Adrenal gland (tissue), 12 donors: ENCODE data around the gene IGFBP5. TPM values are rescaled to one million over a fixed set of nuclear protein-coding genes. Genes with fewer than 3 reads are reported as not detected.

Experiments
- DNase-seq, 7 donors: peaks; one replicate each; pipeline ENCODE4 v3.0.0-alpha.2; 2019 to 2020
- H3K27ac ChIP-seq, 5 donors: fragments of 200-600 bp; sonication (generic) in 4 of 5; 1 replicate in 3 of 5; 2 replicates in 2 of 5; pipeline versions ENCODE4 v1.5.1 to v1.8.0; 2016 to 2020; ENCODE audit warnings: mild to moderate bottlenecking in 1 of 5
- H3K27me3 ChIP-seq: fragments of 200-600 bp; 2 replicates; pipeline ENCODE4 v1.8.0; 2021
- H3K36me3 ChIP-seq, 2 donors: fragments of 200-600 bp; replicated peaks in 1 of 2; 1 replicate in 1 of 2; 2 replicates in 1 of 2; pipeline versions ENCODE4 v1.5.1 to v1.8.0; 2018 to 2022
- H3K4me1 ChIP-seq, 2 donors: fragments of 200-600 bp; replicated peaks in 1 of 2; 1 replicate in 1 of 2; 2 replicates in 1 of 2; pipeline versions ENCODE4 v1.5.1 to v1.8.0; 2018 to 2021
- H3K4me3 ChIP-seq, 4 donors: fragments of 200-600 bp; sonication (generic) in 3 of 4; one replicate each; pipeline ENCODE4 v1.5.1; 2016 to 2018
- H3K9me3 ChIP-seq, 3 donors: fragments of 200-600 bp; sonication (generic) in 1 of 3; replicated peaks in 1 of 3; 1 replicate in 2 of 3; 2 replicates in 1 of 3; pipeline versions ENCODE4 v1.5.1 to v1.8.0; 2016 to 2021
- POLR2A ChIP-seq, 2 donors: fragments of 450-650 bp; IDR thresholded peaks; one replicate each; pipeline ENCODE4 v1.6.1; 2017; ENCODE audit warnings: antibody characterized with exemption in 2 of 2, mild to moderate bottlenecking in 2 of 2, moderate library complexity in 1 of 2
- WGBS, 4 donors: extraction: QIAGEN DNeasy Blood & Tissue Kit in 2 of 4; methylation state at CpG; one replicate each; pipeline versions ENCODE4 v1.1.5 to v1.1.7; 2013 to 2017; 5-methylcytosine and 5-hydroxymethylcytosine counted together
- intact Hi-C, 2 donors: fragments of 100-400 bp; cut with DNase I; formaldehyde crosslinking; loops; one replicate each; pipeline versions ENCODE4 v1.14.1 to v1.15.0; 2022 to 2023
- polyA plus RNA-seq, 3 donors: library from polyadenylated mRNA; stranded (reverse); fragments of 200-250 nt in 2 of 3; fragments of 350-450 nt in 1 of 3; fragmentation: Illumina TruSeq in 1 of 3; extraction: RNeasy Lipid Tissue Mini Kit (QIAGEN cat#74804) in 1 of 3; gene quantifications; one replicate each; pipeline ENCODE4 v1.2.3, GENCODE V29; 2013 to 2014
- total RNA-seq, 9 donors: library from RNA; depleted of rRNA in 4 of 9; stranded (reverse); fragments of >200 nt in 4 of 9; fragments of 120-200 nt in 1 of 9; fragmentation: NEBNext Ultra II Directional in 1 of 9; extraction: Animal tissue kit (Norgen Biotek cat#: 25700) in 1 of 9; gene quantifications; one replicate each; pipeline versions ENCODE4 v1.1.0 to v1.2.4, GENCODE V29; 2013 to 2023
- TF ChIP-seq, protein P1 (sequence below), 6 experiments: fragments of 450-650 bp in 4 of 6; fragments of 200-600 bp in 2 of 6; sonication (generic) in 1 of 6; IDR thresholded peaks; 1 replicate in 5 of 6; 2 replicates in 1 of 6; pipeline versions ENCODE4 v1.5.1 to v1.8.0; 2016 to 2021; ENCODE audit warnings: antibody characterized with exemption in 6 of 6, mild to moderate bottlenecking in 2 of 6, moderate library complexity in 1 of 6
- donor health status: healthy with polysubstance abuse.
- donor health status: Bipolar disorder and iron deficiency.
- donor health status: DM: yes; HTN: yes; CAD: no.
- donor health status: DM: no; HTN: no; CAD: no.
- donor health status: DM: no; HTN: no; CAD: no.
- donor health status: DM: yes; HTN: yes; CAD: no.

Gene IGFBP5
- total and polyA plus RNA-seq, 12 donors: 92.5 to 2,550 (median 609) TPM

DNA sequence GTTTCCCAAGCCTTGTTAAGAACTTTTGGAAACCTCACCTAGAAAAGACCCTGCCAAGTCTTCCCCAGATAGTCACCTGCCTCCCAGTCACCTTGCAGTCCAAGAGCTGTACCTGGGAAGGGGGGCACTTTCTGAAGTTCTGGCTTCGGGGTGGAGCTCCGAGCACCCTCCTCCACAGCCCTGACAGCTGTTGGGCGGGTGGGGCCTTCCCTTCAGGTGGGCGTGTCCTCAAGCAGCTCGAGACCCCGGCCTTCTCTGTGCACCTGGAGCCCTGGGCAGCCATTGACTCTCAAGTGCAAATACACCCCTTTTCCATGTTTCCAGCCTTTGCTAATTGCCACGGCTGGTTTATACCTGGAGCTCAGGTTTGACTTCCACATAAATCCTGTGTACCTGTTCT, 37.0 kb upstream of the IGFBP5 start:
- H3K36me3 ChIP-seq: no peaks in the 10 kb centered on the region
- TF ChIP-seq, protein P1, sequence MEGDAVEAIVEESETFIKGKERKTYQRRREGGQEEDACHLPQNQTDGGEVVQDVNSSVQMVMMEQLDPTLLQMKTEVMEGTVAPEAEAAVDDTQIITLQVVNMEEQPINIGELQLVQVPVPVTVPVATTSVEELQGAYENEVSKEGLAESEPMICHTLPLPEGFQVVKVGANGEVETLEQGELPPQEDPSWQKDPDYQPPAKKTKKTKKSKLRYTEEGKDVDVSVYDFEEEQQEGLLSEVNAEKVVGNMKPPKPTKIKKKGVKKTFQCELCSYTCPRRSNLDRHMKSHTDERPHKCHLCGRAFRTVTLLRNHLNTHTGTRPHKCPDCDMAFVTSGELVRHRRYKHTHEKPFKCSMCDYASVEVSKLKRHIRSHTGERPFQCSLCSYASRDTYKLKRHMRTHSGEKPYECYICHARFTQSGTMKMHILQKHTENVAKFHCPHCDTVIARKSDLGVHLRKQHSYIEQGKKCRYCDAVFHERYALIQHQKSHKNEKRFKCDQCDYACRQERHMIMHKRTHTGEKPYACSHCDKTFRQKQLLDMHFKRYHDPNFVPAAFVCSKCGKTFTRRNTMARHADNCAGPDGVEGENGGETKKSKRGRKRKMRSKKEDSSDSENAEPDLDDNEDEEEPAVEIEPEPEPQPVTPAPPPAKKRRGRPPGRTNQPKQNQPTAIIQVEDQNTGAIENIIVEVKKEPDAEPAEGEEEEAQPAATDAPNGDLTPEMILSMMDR (IDR thresholded peaks at IDR 0.05): no peak
- no peak for TF ChIP-seq POLR2A (IDR thresholded peaks at IDR 0.05)
- H3K27me3 ChIP-seq: no peaks in the 10 kb centered on the region
- peak in 1 of 7 donors; percentile 39 for DNase-seq
- no peak overlapping the region for H3K4me3 ChIP-seq
- H3K9me3 ChIP-seq: no peaks in the 10 kb centered on the region
- H3K27ac ChIP-seq: no peak overlapping the region
- intact Hi-C loops: no loop called here
- H3K4me1 ChIP-seq: peaks cover 0 to 4% of the 10 kb centered on the region in 2 donors
- WGBS, 4 donors: 80 to 94% (median 84%) methylated on average over 7 of the region's 7 CpGs

DNA sequence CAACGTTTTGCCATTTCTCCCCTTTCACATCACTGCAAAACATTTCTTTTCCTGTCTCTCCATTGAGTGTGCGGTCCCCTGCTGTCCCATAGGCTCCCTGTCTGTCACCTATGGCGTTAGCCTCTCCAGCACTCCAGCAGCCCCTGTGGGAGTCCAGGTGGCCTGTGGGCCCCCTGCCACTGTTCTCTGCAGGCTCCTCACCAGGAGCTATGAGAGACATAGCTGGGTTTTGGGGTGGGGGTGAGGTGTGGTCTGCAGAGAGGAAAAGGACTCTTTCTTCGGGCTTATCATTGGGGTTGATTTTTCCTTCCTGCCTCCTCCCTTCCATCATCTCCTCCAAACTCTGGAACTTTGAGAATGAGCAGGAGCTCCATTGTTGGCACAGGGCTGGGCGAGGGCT, 36.1 kb upstream of the IGFBP5 start:
- intact Hi-C loops: no loop called here
- Histone ChIP-seq H3K4me3 (no peak overlapping the region), H3K36me3 (no peaks in the 10 kb centered on the region), H3K4me1 (peaks cover 0 to 4% of the 10 kb centered on the region in 2 donors), H3K27me3 (no peaks in the 10 kb centered on the region), H3K27ac (no peak overlapping the region), H3K9me3 (no peaks in the 10 kb centered on the region)
- TF ChIP-seq POLR2A (IDR thresholded peaks at IDR 0.05): no peak
- TF ChIP-seq, protein P1 (IDR thresholded peaks at IDR 0.05): no peak
- 84 to 91% (median 89%) methylated on average over 5 of the region's 5 CpGs for WGBS, 4 donors
- peak in 1 of 7 donors; percentile 14 for DNase-seq

DNA sequence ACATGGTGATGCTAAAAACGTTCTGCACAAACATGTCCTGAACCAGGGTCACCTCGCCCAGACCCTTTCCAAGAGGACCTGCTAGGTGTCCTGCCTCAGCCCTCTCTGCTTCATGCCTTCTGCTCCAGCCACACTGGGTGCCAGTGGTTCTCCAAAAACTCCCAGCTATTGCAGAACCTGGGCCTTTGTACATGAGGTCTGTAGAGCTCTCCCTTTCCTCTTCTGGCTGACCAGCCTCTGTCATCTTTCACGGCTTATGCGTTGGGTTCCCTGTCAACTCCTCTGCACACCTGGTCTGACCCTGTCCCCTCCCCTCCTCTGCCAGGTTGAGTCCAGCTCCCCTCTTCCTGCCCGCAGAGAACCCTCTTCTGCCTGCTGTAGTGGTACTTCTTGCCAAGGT, 35.5 kb upstream of the IGFBP5 start:
- WGBS, 4 donors: 72 to 90% (median 80%) methylated on average over 3 to 5 of the region's 5 CpGs

DNA sequence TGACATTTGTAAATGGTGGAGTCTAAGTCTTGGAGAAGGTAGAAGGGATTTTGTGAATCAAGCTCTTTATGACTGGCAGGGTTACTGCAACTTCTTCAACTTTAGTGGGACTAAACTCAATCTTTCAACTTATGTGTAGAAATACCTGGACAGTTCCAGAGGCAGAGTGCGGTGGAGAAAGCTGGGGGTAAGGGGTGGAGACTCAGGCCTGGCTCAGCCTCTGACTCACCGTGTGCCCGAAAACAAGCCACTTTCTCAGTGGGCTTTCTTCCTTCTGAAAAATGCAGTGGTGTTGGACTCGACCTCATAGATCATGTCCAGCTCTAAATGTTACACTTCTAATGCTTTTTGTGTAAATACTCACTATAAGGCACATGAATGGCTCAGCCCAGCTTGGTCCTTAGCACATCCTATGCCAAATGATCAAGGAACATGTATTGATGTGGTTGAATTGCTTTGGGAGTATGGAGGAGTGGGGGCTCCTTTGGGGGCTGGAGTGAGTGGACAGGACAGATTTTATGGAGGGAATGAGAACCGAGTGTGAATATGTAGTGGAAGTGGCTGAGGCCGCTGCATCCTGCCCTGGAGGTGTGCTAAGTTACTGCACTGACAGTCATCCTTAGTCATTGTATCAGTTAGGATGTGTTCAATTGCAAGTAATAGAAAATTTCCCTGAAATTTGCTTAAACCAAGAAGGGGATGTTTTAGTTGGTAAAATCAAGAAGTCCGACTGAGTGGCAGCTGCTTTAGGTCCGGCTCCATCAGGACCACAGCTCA, 32.2 kb upstream of the IGFBP5 start:
- intact Hi-C loops: no loop called here
- 87 to 91% (median 88%) methylated on average over 8 of the region's 8 CpGs for whole genome bisulfite sequencing, 4 donors
- no peaks in the 10 kb centered on the region for H3K36me3 ChIP-seq
- no peak overlapping the region for H3K4me3 ChIP-seq
- no peaks in the 10 kb centered on the region for H3K27me3 ChIP-seq
- H3K9me3 ChIP-seq: no peaks in the 10 kb centered on the region
- no peak for DNase-seq
- H3K27ac ChIP-seq: no peak overlapping the region
- no peaks in the 10 kb centered on the region for H3K4me1 ChIP-seq
- TF ChIP-seq, protein P1 (IDR thresholded peaks at IDR 0.05): no peak
- TF ChIP-seq POLR2A (IDR thresholded peaks at IDR 0.05): no peak

More for the DNA sequence above, 35.5 kb upstream of the IGFBP5 start:
- Histone ChIP-seq H3K36me3 (no peaks in the 10 kb centered on the region), H3K4me3 (no peak overlapping the region), H3K4me1 (peaks cover 0 to 3% of the 10 kb centered on the region in 2 donors), H3K27ac (no peak overlapping the region), H3K9me3 (no peaks in the 10 kb centered on the region), H3K27me3 (no peaks in the 10 kb centered on the region)
- no peak for TF ChIP-seq POLR2A (IDR thresholded peaks at IDR 0.05)
- TF ChIP-seq, protein P1 (IDR thresholded peaks at IDR 0.05): no peak
- DNase-seq: peak in 1 of 7 donors; percentile 28
- intact Hi-C loops: no loop called here
